Posterior cingulate gyrus (tissue), 11 donors: ENCODE results near the gene PEMT.
A peak's percentile ranks its signal among the peaks of the same experiment; 100 is the strongest.

Experiments used
- DNase-seq, 10 donors: peaks; one replicate each; pipeline versions ENCODE4 v3.0.0 to v3.0.0-alpha.2; 2020 to 2021; ENCODE audit warnings: mixed read lengths in 3 of 10
- intact Hi-C: fragments of 100-400 bp; cut with DNase I; formaldehyde crosslinking; loops from one replicate; pipeline ENCODE4 v1.15.1; 2023

The PEMT gene

DNA sequence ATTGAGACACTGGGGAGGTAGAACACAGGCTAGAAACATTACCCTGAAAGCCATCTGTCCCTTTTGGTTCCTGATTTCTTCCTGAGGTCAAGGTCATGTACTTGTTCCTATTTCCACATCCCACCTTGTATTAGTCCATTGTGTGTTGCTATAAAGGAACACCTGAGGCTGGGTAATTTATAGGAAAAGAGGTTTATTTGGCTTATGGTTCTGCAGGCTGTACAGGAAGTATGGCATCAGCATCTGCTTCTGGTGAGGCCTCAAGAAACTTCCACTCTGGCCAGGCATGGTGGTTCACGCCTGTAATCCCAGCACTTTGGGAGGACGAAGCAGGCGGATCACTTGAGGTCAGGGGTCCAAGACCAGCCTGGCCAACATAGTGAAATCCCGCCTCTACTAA lies 122.2 kb downstream of the PEMT start:
- DNase-seq, result no peak
- intact Hi-C loops, result loop anchor here (10.0 kb wide), 1 partner anchor 55 kb away; no protein-coding TSS in a partner anchor

- peak in 7 of 10 donors; percentile 41 to 92 (median 51) for DNase-seq
- intact Hi-C loops, result loop anchor here (10.0 kb wide), 1 partner anchor 54 kb away; no protein-coding TSS in a partner anchor
Observed at GRCh38 chr17:17468217-17469010, 123.1 kb downstream of the PEMT start.

- DNase-seq, result no peak
- intact Hi-C loops, result loop anchor here (10.0 kb wide), 1 partner anchor 53 kb away; no protein-coding TSS in a partner anchor
Observed at GRCh38 chr17:17467720-17468119, 123.8 kb downstream of the PEMT start.

DNA sequence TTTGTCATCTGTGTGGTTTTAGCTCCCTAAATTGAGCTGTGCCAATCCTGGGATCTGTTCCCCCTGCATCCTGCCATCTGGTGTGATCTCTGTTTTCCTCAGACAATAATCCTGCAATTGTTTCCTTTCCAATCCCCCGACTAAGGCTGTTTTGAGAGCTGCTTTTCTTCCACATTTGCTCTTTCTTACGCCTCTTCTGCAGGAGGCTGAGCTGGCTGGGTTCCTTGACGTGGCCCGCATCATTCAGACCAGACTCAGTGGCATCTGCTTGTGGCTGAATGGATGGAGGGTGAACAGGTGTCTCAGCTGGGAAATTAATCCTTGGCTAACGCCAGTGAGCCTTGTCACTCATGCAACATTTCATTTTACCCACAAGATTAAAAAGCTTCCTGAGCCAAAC lies 124.5 kb downstream of the PEMT start:
- DNase-seq, result peak in 8 of 10 donors; percentile 37 to 90 (median 57)

GRCh38 chr17:17466511-17466910 lies 125.0 kb downstream of the PEMT start:
- DNase-seq, result no peak

More for the DNA sequence above, 124.5 kb downstream of the PEMT start:
- intact Hi-C loops, result loop anchor here (10.0 kb wide), 1 partner anchor 52 kb away; no protein-coding TSS in a partner anchor

DNA sequence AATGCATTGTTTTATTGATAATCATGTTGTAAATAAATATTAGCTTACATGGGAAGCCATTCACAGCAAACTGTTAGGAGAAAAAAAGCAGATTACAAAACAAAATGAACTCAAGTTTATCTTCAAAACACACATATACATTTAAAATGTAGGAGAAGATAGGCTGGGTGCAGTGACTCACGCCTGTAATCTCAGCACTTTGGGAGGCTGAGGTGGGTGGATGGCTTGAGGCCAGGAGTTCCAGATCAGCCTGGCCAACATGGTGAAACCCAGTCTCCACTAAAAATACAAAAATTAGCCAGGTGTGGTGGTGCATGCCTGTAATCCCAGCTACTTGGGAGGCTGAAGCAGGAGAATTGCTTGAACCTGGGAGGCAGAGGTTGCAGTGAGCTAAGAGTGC lies 125.6 kb downstream of the PEMT start:
- DNase-seq, result peak in 4 of 10 donors; percentile 32 to 86 (median 58)
- intact Hi-C loops, result loop anchor here (10.0 kb wide), 1 partner anchor 51 kb away; no protein-coding TSS in a partner anchor

More at GRCh38 chr17:17466511-17466910, 125.0 kb downstream of the PEMT start:
- intact Hi-C loops, result loop anchor here (10.0 kb wide), 1 partner anchor 52 kb away; no protein-coding TSS in a partner anchor

- intact Hi-C loops, result loop anchor here (10.0 kb wide), 1 partner anchor 49 kb away; no protein-coding TSS in a partner anchor
- DNase-seq, result peak in 1 of 10 donors; percentile 91
Observed at GRCh38 chr17:17463821-17464220, 127.7 kb downstream of the PEMT start.

GRCh38 chr17:17462048-17462824 lies 129.3 kb downstream of the PEMT start:
- intact Hi-C loops, result loop anchor here (10.0 kb wide), 1 partner anchor 47 kb away; no protein-coding TSS in a partner anchor
- no peak for DNase-seq

- intact Hi-C loops, result loop anchor here (10.0 kb wide), 1 partner anchor 45 kb away; no protein-coding TSS in a partner anchor
- no peak for DNase-seq
Observed at GRCh38 chr17:17460038-17460437, 131.5 kb downstream of the PEMT start.

DNA sequence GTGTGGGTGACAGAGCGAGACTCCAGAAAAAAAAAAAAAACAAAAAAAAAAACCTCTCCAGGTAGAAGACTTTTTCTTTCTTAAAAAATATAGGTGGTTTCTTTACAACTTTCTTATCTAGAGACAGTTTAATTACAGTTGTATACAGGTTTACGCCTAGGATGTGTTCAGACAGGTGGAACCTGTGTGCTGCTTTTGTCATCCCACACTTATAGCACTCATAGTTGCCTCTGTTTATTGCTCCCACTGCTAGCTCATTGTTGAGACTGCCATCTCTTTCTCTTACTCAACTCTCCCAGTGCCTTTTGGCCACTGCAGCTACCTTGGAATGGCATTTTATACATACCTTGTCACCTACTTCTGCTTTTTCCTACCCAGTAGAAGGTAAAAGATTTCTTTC lies 133.8 kb downstream of the PEMT start:
- intact Hi-C loops, result no loop called here
- DNase-seq, result no peak

- intact Hi-C loops, result no loop called here
- DNase-seq, result peak in 1 of 10 donors; percentile 66
Observed at GRCh38 chr17:17456251-17456650, 135.3 kb downstream of the PEMT start.
